GM10266 (cell line): ENCODE measurements around the gene ERG28.
"Not testable (repeated sequence)": the region's sequence is repeated elsewhere in the genome, so short reads cannot be mapped to it uniquely, and the experiment has no call there.

Experiments used
- DNase-seq: peaks from one replicate; pipeline ENCODE4 v3.0.0; 2012; ENCODE audit errors: extremely low spot score
- CTCF ChIP-seq: IDR thresholded peaks from 2 replicates; pipeline ENCODE4 v1.5.1; 2012; ENCODE audit warnings: mild to moderate bottlenecking, low read depth; ENCODE audit not compliant: control insufficient read depth, insufficient read depth; ENCODE audit errors: missing control alignments

Gene ERG28

DNA sequence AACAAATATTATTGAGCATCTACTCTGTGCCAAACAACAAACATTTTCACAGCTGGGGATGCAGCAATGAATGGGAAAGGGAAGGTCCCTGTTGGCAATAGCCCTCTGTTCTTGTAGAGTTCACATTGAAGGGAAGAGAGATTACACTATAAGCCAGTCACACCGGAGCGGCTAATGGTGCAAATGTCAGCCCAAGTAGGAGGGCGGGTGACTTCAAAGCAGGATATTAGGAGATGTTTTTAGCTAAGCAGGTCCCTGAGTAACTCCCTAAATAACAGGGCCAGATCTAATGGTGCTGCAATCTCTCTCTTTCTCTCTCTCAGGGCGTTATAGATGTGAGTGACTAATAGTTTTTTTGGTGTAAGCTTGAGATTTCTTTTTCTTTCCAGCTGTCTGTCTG lies 51.6 kb downstream of the ERG28 start:
- no peak for TF ChIP-seq CTCF
- DNase-seq: no peak

- DNase-seq: no peak
- TF ChIP-seq CTCF: no peak
Observed at GRCh38 chr14:75607842-75608640, 52.6 kb downstream of the ERG28 start.

- no peak for TF ChIP-seq CTCF
- DNase-seq: no peak
Observed at GRCh38 chr14:75607044-75607443, 53.6 kb downstream of the ERG28 start.

GRCh38 chr14:75605916-75606315 lies 54.8 kb downstream of the ERG28 start:
- DNase-seq: no peak
- no peak for TF ChIP-seq CTCF

DNA sequence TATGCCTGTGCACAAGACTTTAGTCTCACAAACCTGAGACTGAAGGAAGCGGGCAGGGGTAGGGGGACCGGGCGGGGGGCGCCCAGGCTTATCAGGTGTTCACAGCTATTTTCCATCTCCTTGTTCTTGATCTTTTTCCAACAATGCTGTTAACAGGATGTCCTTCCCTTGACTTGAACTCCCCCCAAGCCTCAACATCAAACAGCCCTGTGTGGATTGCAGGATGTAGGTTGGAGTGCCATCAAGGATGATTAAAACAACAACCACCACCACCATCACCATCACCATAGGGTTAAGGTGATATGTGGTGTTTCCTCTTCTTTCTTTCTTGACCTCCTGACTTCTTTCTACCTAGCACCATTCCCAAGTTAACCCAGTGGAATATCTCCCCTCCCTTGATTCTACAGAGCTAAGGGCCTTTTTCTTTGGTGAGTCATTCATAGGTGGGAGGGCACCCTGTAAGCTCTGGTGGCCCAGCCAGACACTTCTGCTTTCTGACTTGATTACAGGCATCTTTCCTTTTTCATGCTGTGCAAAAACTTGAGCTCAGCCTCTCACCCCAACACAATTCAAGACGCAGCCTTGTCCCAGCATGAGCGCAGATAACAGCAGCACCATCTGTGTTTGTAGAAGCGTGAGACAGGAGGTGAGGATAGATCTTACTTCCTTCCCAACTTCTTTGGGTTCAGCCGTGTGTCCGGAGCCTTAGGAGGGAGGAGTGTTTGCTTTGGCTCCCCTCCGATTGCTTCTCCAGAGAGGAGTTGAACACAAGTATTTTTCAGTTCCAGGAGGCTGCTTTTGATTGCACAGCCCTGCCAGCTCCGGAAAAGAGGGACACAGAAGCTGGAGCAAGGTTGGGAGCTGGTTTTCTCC lies 55.5 kb downstream of the ERG28 start:
- TF ChIP-seq CTCF: no peak
- no peak for DNase-seq

DNA sequence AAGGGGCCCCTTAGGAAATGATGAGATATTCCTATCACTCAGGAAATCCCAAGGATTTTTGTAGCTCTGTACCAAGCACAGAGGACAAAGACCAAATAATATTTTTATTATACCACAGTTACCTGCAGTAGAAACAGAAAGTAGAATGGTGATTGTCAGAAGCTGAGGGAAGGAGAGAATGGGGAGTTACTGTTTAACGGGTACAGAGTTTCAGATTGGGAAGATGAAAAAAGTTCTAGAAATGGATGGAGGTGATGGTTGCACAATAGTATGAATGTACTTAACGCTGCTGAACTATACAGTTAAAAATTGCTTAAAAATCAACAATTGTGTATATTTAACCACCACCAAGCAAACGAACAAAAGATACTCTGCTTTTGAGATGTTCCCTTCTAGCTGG lies 58.2 kb downstream of the ERG28 start:
- TF ChIP-seq CTCF: no peak
- DNase-seq: no peak

GRCh38 chr14:75601061-75601460 lies 59.6 kb downstream of the ERG28 start:
- DNase-seq: not testable (repeated sequence)

GRCh38 chr14:75600100-75600499 lies 60.6 kb downstream of the ERG28 start:
- not testable (repeated sequence) for DNase-seq
